Kidney tubule cell (primary cell): Measurements from ENCODE around the gene TBXT.

ENCODE experiments used
- DNase-seq: peaks from one replicate; pipeline ENCODE4 v3.0.0-alpha.2; 2018; ENCODE audit warnings: low spot score

TBXT gene

GRCh38 chr6:166112580-166112979 lies 55.1 kb downstream of the TBXT start:
- peak; percentile 57 for DNase-seq

GRCh38 chr6:166109608-166110007 lies 58.0 kb downstream of the TBXT start:
- DNase-seq = no peak
